ENCODE measurements around the gene CNTLN.
"Not testable (repeated sequence)": the region's sequence is repeated elsewhere in the genome, so short reads cannot be mapped to it uniquely, and the experiment has no call there.

CNTLN gene

DNA sequence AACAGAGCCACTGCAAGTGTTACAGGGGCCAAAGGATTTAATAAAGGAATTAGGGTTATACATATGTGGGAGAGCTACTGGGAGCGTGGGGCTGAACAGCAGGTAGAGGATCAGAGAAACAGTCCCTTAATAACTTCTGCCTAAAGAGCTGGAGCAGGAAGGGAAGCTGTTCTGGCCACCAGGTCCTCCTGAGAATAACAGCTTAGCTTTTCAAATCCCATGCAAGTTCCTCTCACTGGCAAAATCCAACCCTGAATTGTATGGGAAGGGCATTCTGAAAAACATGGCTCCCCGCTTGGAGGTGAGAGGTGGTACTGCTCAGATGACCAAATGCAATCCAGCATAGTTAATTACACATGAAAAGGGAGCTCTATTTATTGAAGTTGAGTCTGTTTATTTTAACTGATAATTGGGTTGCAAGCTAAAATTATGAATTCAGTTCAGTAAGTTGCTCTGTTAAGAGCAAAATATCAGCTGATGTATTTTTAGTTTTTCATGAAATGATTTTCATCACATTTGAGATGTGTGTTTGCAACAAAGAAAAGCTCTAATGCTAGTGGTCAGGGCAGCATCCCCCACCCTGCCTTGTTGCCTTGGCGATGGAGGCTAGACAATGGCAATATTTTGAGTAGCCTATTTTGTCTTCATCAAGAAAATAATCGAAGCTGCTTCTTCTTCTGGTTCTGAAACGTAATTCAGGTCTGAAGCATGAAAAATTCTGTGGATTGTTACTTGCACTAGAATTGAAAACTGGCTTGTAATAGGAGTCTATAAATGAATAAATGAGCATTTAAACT lies 385.6 kb downstream of the CNTLN start:
- DNase-seq = peak; percentile 18

- no peak for DNase-seq
Observed at GRCh38 chr9:17521100-17521855, 386.4 kb downstream of the CNTLN start.

DNA sequence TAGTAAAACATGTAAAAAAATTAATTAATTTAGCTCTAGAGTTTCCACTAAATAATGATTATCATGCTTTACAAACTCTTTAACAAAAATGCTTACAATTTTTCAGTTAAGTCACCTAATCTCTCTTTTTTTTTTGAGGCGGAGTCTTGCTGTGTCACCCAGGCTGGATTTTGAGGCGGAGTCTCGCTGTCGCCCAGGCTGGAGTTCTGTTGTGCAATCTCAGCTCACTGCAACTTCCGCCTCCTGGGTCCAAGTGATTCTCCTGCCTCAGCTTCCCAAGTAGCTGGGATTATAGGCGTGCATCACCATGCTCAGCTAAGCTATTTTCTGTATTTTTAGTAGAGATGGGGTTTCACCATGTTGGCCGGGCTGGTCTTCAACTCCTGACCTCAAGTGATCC lies 391.9 kb downstream of the CNTLN start:
- not testable (repeated sequence) for DNase-seq

- peak; percentile 22 for DNase-seq
Observed at GRCh38 chr9:17528859-17529258, 394.0 kb downstream of the CNTLN start.

GRCh38 chr9:17531642-17532254 lies 396.9 kb downstream of the CNTLN start:
- DNase-seq = peak; percentile 49

- DNase-seq = peak; percentile 26
Observed at GRCh38 chr9:17532461-17532860, 397.6 kb downstream of the CNTLN start.

DNA sequence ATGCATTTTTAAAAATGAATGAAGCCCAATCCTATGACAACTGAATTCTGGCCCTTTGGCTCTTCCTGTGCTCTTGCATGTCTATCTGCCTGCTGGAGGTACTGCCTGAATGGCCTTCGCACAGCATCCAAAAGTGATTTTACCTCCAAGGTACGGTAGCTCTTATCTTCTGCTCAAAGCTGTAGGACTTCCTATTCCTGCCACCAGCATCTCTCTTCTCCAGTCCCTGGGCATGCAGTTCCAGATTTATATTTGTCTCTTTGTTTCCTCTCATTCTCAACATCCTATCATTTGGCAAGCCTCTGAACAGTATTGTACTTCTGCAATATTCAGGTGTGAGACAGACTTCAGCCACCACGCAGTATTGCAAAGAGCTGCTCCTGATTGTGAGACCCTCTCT lies 400.3 kb downstream of the CNTLN start:
- DNase-seq = no peak

- no peak for DNase-seq
Observed at GRCh38 chr9:17536027-17536426, 401.2 kb downstream of the CNTLN start.

GRCh38 chr9:17551023-17551422 lies 416.2 kb downstream of the CNTLN start:
- DNase-seq = no peak

Measured in NCI-H345 (cell line).